ENCODE results near the gene PDE1C.

Gene PDE1C

GRCh38 chr7:31903962-31904361 is 166.2 kb downstream of the PDE1C start:
- in situ Hi-C loops (cut with MboI; ENCODE audit: low sequenced_read_pairs): no loop called here

- in situ Hi-C loops (cut with MboI; ENCODE audit: low sequenced_read_pairs): no loop called here
Measured at GRCh38 chr7:31899356-31899927, 170.8 kb downstream of the PDE1C start.

GRCh38 chr7:31896925-31897324 is 173.3 kb downstream of the PDE1C start:
- in situ Hi-C loops (cut with MboI; ENCODE audit: low sequenced_read_pairs): no loop called here

GRCh38 chr7:31894308-31894707 is 175.9 kb downstream of the PDE1C start:
- in situ Hi-C loops (cut with MboI; ENCODE audit: low sequenced_read_pairs): no loop called here

GRCh38 chr7:31893365-31893764 is 176.8 kb downstream of the PDE1C start:
- in situ Hi-C loops (cut with MboI; ENCODE audit: low sequenced_read_pairs): no loop called here

GRCh38 chr7:31892099-31892829 is 177.9 kb downstream of the PDE1C start:
- in situ Hi-C loops (cut with MboI; ENCODE audit: low sequenced_read_pairs): no loop called here

- in situ Hi-C loops (cut with MboI; ENCODE audit: low sequenced_read_pairs): no loop called here
Measured at GRCh38 chr7:31890766-31891165, 179.4 kb downstream of the PDE1C start.

- in situ Hi-C loops (cut with MboI; ENCODE audit: low sequenced_read_pairs): no loop called here
Measured at GRCh38 chr7:31890198-31890597, 180.0 kb downstream of the PDE1C start.

GRCh38 chr7:31887006-31887405 is 183.2 kb downstream of the PDE1C start:
- in situ Hi-C loops (cut with MboI; ENCODE audit: low sequenced_read_pairs): loop anchor here (10.0 kb wide), 1 partner anchor 158 kb away; no protein-coding TSS in a partner anchor

GRCh38 chr7:31885171-31885570 is 185.0 kb downstream of the PDE1C start:
- in situ Hi-C loops (cut with MboI; ENCODE audit: low sequenced_read_pairs): loop anchor here (10.0 kb wide), 1 partner anchor 160 kb away; no protein-coding TSS in a partner anchor

GRCh38 chr7:31883761-31884164 is 186.4 kb downstream of the PDE1C start:
- in situ Hi-C loops (cut with MboI; ENCODE audit: low sequenced_read_pairs): loop anchor here (10.0 kb wide), 1 partner anchor 161 kb away; no protein-coding TSS in a partner anchor

GRCh38 chr7:31882187-31882586 is 188.0 kb downstream of the PDE1C start:
- in situ Hi-C loops (cut with MboI; ENCODE audit: low sequenced_read_pairs): loop anchor here (10.0 kb wide), 1 partner anchor 163 kb away; no protein-coding TSS in a partner anchor

GRCh38 chr7:31878875-31879274 is 191.3 kb downstream of the PDE1C start:
- in situ Hi-C loops (cut with MboI; ENCODE audit: low sequenced_read_pairs): no loop called here

- in situ Hi-C loops (cut with MboI; ENCODE audit: low sequenced_read_pairs): no loop called here
Measured at GRCh38 chr7:31875424-31875823, 194.8 kb downstream of the PDE1C start.

- in situ Hi-C loops (cut with MboI; ENCODE audit: low sequenced_read_pairs): no loop called here
Measured at GRCh38 chr7:31874631-31875386, 195.4 kb downstream of the PDE1C start.

GRCh38 chr7:31873816-31874597 is 196.2 kb downstream of the PDE1C start:
- in situ Hi-C loops (cut with MboI; ENCODE audit: low sequenced_read_pairs): no loop called here

GRCh38 chr7:31872545-31873370 is 197.4 kb downstream of the PDE1C start:
- in situ Hi-C loops (cut with MboI; ENCODE audit: low sequenced_read_pairs): no loop called here

GRCh38 chr7:31864646-31865045 is 205.6 kb downstream of the PDE1C start:
- in situ Hi-C loops (cut with MboI; ENCODE audit: low sequenced_read_pairs): no loop called here

- in situ Hi-C loops (cut with MboI; ENCODE audit: low sequenced_read_pairs): no loop called here
Measured at GRCh38 chr7:31860925-31861324, 209.3 kb downstream of the PDE1C start.

GRCh38 chr7:31858055-31858454 is 212.2 kb downstream of the PDE1C start:
- in situ Hi-C loops (cut with MboI; ENCODE audit: low sequenced_read_pairs): no loop called here

Data from HL-60/S4 treated with phorbol 12-myristate 13-acetate at 8.2 ng/mL for 4 days and 3 days (cell line).